IPS-18a (cell line): ENCODE data around the gene GUCY2C.

Source experiments
- H3K27ac ChIP-seq: one replicate; pipeline ENCODE4 v1.5.1; 2013; ENCODE audit warnings: low read length
- H3K27me3 ChIP-seq: one replicate; pipeline ENCODE4 v1.6.1; 2013; ENCODE audit warnings: mild to moderate bottlenecking, low read length; ENCODE audit not compliant: control insufficient read depth, insufficient read depth
- H3K36me3 ChIP-seq: one replicate; pipeline ENCODE4 v1.6.1; 2013; ENCODE audit warnings: low read depth, low read length; ENCODE audit not compliant: control insufficient read depth
- H3K4me1 ChIP-seq: one replicate; pipeline ENCODE4 v1.6.1; 2013; ENCODE audit warnings: low read depth, low read length; ENCODE audit not compliant: control insufficient read depth
- H3K4me3 ChIP-seq: one replicate; pipeline ENCODE4 v1.5.1; 2013; ENCODE audit warnings: low read length
- H3K9ac ChIP-seq: one replicate; pipeline ENCODE4 v1.6.1; 2013; ENCODE audit warnings: mild to moderate bottlenecking, low read length, moderate library complexity
- H3K9me3 ChIP-seq: one replicate; pipeline ENCODE4 v1.6.1; 2013; ENCODE audit warnings: low read depth, low read length; ENCODE audit not compliant: control insufficient read depth

GUCY2C gene

DNA sequence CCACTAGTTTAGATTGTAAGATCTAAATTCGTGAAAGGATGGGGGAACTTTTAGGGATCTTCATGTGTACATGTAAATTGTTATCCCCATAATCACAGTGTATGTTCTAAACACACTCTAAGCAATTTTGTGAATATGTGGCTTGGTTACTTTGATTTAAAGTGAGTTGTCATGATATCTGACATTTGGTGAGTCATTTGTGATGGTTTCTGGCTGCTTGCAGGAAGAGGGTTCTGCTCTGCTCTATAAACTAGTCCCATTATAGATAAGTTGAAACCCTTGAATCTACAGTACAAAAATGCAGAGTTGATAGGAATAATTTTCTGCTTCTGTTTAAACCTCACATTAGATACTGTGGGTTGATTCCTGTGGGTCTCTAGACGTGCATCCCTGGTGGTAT, 14.8 kb downstream of the GUCY2C start:
- Histone ChIP-seq H3K36me3 (no peaks in the 10 kb centered on the region), H3K4me3 (no peak overlapping the region), H3K9me3 (no peaks in the 10 kb centered on the region), H3K27ac (no peak overlapping the region), H3K9ac (no peak overlapping the region), H3K27me3 (peaks cover 24% of the 10 kb centered on the region), H3K4me1 (no peaks in the 10 kb centered on the region)

DNA sequence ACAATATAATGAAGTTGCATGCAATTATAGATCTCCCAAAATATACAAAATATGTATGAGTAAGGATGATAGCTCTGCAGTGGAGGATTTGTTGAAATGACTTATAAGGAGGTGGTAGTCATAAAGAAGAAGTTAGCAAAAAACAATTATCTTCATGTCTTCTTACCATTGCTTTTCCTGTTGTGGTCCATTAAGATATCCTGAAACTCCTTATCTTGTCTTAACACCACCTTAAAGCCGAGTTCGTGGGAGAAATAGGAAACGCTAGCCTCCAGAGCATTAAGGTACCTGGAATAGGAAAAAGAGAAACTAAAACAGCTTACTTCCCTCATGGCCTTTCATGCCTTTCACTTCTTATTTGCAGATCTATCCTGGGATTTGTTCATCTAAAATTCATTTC, 15.2 kb downstream of the GUCY2C start:
- no peaks in the 10 kb centered on the region for H3K36me3 ChIP-seq
- no peak overlapping the region for H3K27ac ChIP-seq
- H3K4me3 ChIP-seq, result no peak overlapping the region
- H3K27me3 ChIP-seq, result peaks cover 24% of the 10 kb centered on the region
- no peak overlapping the region for H3K9ac ChIP-seq
- no peaks in the 10 kb centered on the region for H3K4me1 ChIP-seq
- no peaks in the 10 kb centered on the region for H3K9me3 ChIP-seq

DNA sequence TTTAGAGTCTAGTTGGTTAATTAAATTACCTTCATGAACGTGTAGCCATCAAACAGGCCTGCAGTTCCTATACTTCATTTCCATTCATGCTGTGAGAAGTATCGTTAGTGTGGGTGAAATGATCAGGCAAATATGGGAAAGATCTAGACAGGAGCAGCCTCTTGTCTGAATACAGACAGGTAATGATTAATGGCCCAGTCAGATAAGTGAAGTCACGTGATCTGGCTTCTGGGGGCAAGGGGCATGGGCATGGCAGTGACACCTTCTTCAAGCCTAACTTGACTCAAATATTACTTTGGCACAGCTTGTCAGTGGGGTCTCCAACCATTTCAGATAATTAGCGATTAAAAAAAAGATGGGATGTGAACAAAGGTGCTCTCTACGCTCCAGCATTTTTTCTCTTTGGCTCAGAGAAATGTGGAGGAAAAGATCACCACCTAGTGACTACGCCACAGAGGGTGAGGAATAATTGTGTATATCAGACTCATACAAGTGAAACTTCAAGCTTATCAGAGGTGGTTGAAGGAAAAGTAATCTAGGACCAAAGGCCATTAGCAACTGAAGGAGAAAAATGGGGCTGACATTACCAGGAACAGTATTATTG, 17.8 kb downstream of the GUCY2C start:
- H3K4me3 ChIP-seq, result no peak overlapping the region
- H3K27me3 ChIP-seq, result peaks cover 10% of the 10 kb centered on the region
- no peak overlapping the region for H3K27ac ChIP-seq
- no peak overlapping the region for H3K9ac ChIP-seq
- H3K9me3 ChIP-seq, result no peaks in the 10 kb centered on the region
- H3K4me1 ChIP-seq, result no peaks in the 10 kb centered on the region
- no peaks in the 10 kb centered on the region for H3K36me3 ChIP-seq

DNA sequence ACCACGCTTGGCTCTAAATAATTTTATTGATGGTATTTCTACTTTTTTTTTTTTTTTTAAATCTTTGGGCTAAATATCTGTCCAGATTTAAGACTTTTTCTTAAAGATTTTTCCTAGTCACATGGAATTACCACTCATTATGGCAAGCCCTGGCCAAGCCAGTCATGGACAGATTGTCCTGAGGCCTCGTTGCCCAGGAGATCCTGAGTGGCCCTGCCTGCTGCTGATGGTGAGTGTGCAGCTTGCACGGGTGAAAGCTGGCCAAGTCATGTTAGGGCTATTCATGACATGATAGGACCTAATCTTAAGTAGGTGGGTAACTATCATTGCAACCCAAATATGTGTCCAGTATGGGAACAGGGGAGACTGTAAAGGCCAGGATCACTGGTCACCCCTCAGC, 27.8 kb downstream of the GUCY2C start:
- no peak overlapping the region for H3K9ac ChIP-seq
- H3K9me3 ChIP-seq, result no peaks in the 10 kb centered on the region
- no peaks in the 10 kb centered on the region for H3K27me3 ChIP-seq
- no peaks in the 10 kb centered on the region for H3K36me3 ChIP-seq
- no peak overlapping the region for H3K4me3 ChIP-seq
- no peak overlapping the region for H3K27ac ChIP-seq
- peaks cover 7% of the 10 kb centered on the region for H3K4me1 ChIP-seq

DNA sequence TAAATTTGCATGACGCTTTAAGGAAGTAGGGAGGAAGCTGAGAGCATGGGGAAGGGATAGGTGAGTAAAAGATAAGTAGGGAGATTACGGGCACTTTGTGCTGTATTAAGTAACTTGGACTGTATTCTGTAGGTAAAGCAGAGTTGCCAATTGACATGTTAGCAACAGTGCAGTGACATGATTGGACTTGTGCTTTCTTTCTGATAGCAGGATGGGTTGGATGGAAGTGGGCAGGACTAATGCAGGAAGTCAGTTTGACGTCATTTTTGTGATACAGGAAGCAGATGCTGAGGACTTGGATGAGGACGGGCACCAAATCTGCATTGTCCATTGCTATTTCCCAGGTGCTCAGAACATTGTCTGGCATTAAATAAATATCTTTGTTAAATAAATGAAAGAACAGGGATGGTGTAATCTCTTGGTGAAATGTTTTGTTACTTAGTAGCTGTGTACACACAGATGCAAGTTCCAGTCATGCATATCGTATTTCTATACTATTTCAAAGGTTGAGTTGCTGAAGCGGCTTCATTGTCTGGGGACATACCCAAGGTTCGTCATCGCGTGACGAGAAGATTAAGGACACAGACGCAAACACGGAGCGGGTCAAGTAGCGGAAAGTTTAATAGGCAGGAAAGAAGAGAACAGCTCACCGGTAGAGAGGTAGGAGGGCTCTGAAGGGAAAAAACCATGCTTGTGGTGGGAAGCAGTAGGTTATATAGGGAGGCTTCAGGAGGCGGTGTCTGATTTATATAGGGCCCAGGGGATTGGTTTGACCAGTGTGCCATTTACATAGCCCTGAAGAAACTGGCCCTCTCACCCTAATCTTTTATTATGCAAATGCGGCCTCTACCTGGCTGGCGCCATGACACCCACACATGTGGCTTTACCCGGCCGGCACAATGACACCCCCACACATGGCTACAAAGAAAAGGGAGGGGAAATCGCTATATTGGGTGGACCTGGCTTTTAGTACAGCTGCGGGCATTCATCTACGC, 30.7 kb downstream of the GUCY2C start:
- no peaks in the 10 kb centered on the region for H3K36me3 ChIP-seq
- H3K27ac ChIP-seq, result no peak overlapping the region
- no peak overlapping the region for H3K4me3 ChIP-seq
- H3K9ac ChIP-seq, result no peak overlapping the region
- no peaks in the 10 kb centered on the region for H3K9me3 ChIP-seq
- H3K4me1 ChIP-seq, result peaks cover 7% of the 10 kb centered on the region
- no peaks in the 10 kb centered on the region for H3K27me3 ChIP-seq

DNA sequence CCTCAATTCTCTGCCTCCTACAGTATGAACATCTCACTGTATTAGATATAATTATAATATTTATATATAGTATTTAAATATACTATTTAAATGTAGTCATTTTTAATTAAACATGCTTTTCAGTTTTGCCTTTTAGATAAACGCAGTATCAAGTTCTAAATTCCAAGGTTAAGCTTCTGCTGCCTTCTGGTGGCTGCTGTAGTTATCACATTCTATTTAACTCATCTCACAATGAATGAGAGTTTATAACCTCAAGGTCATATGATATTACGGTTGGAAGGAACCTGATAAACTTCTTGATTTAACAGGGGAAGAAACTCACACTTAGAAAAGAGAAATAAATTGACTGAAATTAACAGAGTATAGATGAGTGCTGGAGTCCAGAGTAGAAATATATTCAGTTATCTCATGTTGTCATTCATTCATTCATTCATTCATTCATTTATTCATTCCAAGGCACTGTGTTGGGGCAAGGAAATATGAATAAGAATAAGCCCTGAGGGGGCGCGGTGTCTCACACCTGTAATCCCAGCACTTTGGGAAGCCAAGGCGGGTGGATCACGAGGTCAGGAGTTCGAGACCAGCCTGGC, 31.9 kb downstream of the GUCY2C start:
- Histone ChIP-seq H3K4me1 (peaks cover 7% of the 10 kb centered on the region), H3K9ac (no peak overlapping the region), H3K27ac (no peak overlapping the region), H3K4me3 (no peak overlapping the region), H3K9me3 (no peaks in the 10 kb centered on the region), H3K27me3 (no peaks in the 10 kb centered on the region), H3K36me3 (no peaks in the 10 kb centered on the region)

DNA sequence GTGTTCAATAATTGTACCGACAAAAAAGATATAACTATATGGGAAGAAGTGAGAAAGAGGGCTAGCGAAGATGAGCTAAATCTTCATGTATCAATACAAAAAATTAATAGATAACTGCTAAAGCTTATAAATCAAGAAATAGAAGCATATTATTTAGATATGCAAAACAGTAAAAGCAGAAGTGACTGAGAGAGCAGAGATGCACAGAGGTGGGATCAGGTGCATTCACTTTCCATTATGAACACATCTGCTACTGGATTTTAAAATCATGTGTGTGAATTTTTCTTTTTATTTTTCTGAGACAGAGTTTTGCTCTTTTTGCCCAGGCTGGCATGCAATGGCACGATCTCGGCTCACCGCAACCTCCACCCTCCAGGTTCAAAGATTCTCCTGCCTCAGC, 33.4 kb downstream of the GUCY2C start:
- no peaks in the 10 kb centered on the region for H3K36me3 ChIP-seq
- H3K4me3 ChIP-seq, result no peak overlapping the region

DNA sequence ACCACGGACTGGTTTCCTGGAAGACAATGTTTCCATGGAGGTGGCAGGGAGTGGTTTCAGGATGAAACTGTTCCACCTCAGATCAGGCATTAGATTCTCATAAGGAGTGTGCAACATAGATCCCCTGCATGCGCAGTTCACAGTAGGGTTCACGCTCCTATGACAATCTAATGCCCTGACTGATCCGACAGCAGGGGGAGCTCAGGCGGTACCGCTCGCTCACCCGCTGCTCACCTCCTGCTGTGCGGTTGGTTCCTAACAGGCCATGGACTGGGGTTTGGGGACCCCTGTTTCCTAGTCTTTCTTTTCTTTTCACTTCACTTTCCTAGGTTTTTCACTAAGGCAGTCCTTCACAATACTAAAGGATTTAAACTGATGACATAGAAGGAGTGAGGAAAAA, 39.6 kb downstream of the GUCY2C start:
- H3K9ac ChIP-seq, result no peak overlapping the region
- H3K36me3 ChIP-seq, result no peaks in the 10 kb centered on the region
- H3K4me1 ChIP-seq, result peaks cover 4% of the 10 kb centered on the region
- H3K27me3 ChIP-seq, result no peaks in the 10 kb centered on the region
- no peak overlapping the region for H3K27ac ChIP-seq
- H3K9me3 ChIP-seq, result no peaks in the 10 kb centered on the region
- no peak overlapping the region for H3K4me3 ChIP-seq

More for the DNA sequence above, 33.4 kb downstream of the GUCY2C start:
- H3K27ac ChIP-seq, result no peak overlapping the region
- H3K4me1 ChIP-seq, result peaks cover 7% of the 10 kb centered on the region
- H3K9me3 ChIP-seq, result no peaks in the 10 kb centered on the region
- no peak overlapping the region for H3K9ac ChIP-seq
- no peaks in the 10 kb centered on the region for H3K27me3 ChIP-seq

DNA sequence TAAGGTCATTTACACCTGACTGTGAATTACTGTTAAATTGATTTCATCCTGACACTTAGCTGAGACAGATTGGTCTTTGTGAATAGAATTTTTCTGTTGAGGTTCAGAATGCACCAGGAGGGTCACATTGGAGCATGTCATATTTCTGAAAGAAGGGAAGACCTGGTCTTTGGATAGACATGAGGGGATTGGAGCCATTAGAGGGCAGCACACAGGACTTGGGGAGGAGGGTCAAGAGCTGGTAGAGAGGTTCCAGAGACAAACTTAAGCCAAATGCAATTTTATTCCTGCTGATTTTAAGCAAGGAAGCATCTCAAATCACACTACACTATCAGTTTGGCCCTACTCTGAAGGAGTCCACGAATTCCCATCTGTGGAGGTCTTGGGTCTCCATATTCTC, 41.1 kb downstream of the GUCY2C start:
- H3K27ac ChIP-seq, result no peak overlapping the region
- peaks cover 4% of the 10 kb centered on the region for H3K4me1 ChIP-seq
- H3K9me3 ChIP-seq, result no peaks in the 10 kb centered on the region
- H3K9ac ChIP-seq, result no peak overlapping the region
- no peaks in the 10 kb centered on the region for H3K27me3 ChIP-seq
- H3K36me3 ChIP-seq, result no peaks in the 10 kb centered on the region
- no peak overlapping the region for H3K4me3 ChIP-seq

DNA sequence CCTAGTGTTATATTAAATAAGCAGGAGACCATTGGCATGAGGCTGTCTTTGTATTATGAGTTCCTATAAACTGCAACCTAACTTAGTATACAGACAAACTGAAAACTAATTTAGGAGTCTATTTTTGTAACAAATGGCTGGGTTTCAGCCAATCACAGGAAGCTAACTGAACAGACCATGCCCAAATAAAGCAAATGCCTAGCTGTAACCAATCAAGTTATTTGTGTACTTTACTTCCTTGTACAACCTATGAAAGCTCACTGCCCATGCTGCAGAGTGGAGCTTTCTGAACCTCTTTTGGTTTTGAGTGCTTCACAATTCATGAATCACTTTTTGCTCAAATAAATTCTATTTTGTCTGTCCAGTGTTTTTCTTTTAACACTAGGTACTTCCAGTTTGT, 41.6 kb downstream of the GUCY2C start:
- Histone ChIP-seq H3K4me3 (no peak overlapping the region), H3K9me3 (no peaks in the 10 kb centered on the region), H3K27ac (no peak overlapping the region), H3K9ac (no peak overlapping the region), H3K4me1 (peaks cover 4% of the 10 kb centered on the region), H3K27me3 (no peaks in the 10 kb centered on the region), H3K36me3 (no peaks in the 10 kb centered on the region)

DNA sequence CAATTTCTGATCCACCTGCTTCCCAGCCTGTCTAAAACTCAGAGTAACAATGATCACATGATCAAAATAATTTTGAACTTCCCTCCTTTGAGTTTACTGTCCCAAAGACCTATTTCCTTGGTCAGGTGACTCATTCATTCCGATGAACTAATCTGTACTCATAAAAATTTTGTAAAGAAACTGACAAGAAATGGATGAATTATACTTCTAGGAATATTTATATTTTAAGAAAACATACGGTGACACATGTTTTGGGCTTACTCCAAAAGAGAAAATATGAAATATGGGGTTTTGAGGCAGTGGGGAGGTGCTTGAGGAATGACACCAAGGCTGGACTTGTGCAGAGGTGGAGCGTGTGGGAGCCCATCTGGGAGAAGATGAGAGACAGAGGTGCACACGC, 42.0 kb downstream of the GUCY2C start:
- Histone ChIP-seq H3K9me3 (no peaks in the 10 kb centered on the region), H3K4me1 (peaks cover 4% of the 10 kb centered on the region), H3K27me3 (no peaks in the 10 kb centered on the region), H3K27ac (no peak overlapping the region), H3K4me3 (no peak overlapping the region), H3K36me3 (no peaks in the 10 kb centered on the region), H3K9ac (no peak overlapping the region)
